H1 (cell line): ENCODE measurements around the gene UBN1. TPM values are rescaled to one million over a fixed set of nuclear protein-coding genes. Genes with fewer than 3 reads are reported as not detected.

Experiments
- CTCF ChIA-PET: fragments of 300-600 bp; sonication (Branson Sonifier 250); formaldehyde crosslinking; loops from one replicate; lab custom pipeline; 2021; ENCODE audit not compliant: partially characterized antibody; lab: Charles Lee
- POLR2A ChIA-PET: fragments of 300-600 bp; sonication (Branson Sonifier 250); formaldehyde crosslinking; loops from one replicate; lab custom pipeline; 2021; ENCODE audit warnings: inconsistent platforms; ENCODE audit not compliant: partially characterized antibody; lab: Charles Lee
- DNase-seq, 2 experiments: peaks; one replicate each; pipeline versions ENCODE4 v3.0.0 to v3.0.0-alpha.2; 2010 to 2022; ENCODE audit warnings: low spot score in 2 of 2, low read depth in 1 of 2, mixed read lengths in 1 of 2
- FAIRE-seq: peaks from 2 replicates; lab custom pipeline; 2011; peaks lifted over from hg19 to GRCh38; lab: Jason Lieb, UNC
- H2AFZ ChIP-seq: 2 replicates; pipeline ENCODE4 v1.8.1; 2012; ENCODE audit warnings: low read length, inconsistent platforms
- H2AK5ac ChIP-seq: 2 replicates; pipeline ENCODE4 v1.6.1; 2013; ENCODE audit warnings: low read depth, low read length
- H2BK120ac ChIP-seq: replicated peaks from 2 replicates; pipeline ENCODE3; 2013; ENCODE audit warnings: low read depth, low read length, inconsistent platforms
- H2BK12ac ChIP-seq: 2 replicates; pipeline ENCODE4 v1.6.1; 2013; ENCODE audit warnings: low read depth, low read length
- H2BK15ac ChIP-seq: 2 replicates; pipeline ENCODE4 v1.6.1; 2013; ENCODE audit warnings: low read length
- H2BK20ac ChIP-seq: 2 replicates; pipeline ENCODE4 v1.6.1; 2013; ENCODE audit warnings: low read length
- H2BK5ac ChIP-seq: 2 replicates; pipeline ENCODE4 v1.6.1; 2013; ENCODE audit warnings: low read depth, low read length
- H3K14ac ChIP-seq: 2 replicates; pipeline ENCODE4 v1.6.1; 2013; ENCODE audit warnings: inconsistent platforms; ENCODE audit not compliant: insufficient read length
- H3K18ac ChIP-seq: 2 replicates; pipeline ENCODE4 v1.6.1; 2013; ENCODE audit warnings: low read length; ENCODE audit errors: extremely low read depth
- H3K23ac ChIP-seq: 2 replicates; pipeline ENCODE4 v1.6.1; 2013; ENCODE audit warnings: inconsistent platforms; ENCODE audit not compliant: insufficient read length
- H3K23me2 ChIP-seq: 2 replicates; pipeline ENCODE4 v1.6.1; 2013; ENCODE audit warnings: low read depth, low read length
- H3K27ac ChIP-seq: 2 replicates; pipeline ENCODE4 v1.6.1; 2011; ENCODE audit warnings: low read depth, low read length, inconsistent platforms
- H3K27me3 ChIP-seq, 4 experiments: replicated peaks in 1 of 4; 1 replicate in 1 of 4; 2 replicates in 3 of 4; pipeline versions ENCODE4 v1.6.1 to v1.8.1; 2011 to 2013; ENCODE audit warnings: low read length in 3 of 4, mild to moderate bottlenecking in 3 of 4, inconsistent platforms in 2 of 4, mixed read lengths in 2 of 4, moderate library complexity in 1 of 4; ENCODE audit not compliant: control insufficient read depth in 3 of 4, insufficient read depth in 3 of 4; ENCODE audit errors: extremely low read depth in 1 of 4
- H3K36me3 ChIP-seq, 4 experiments: 2 replicates each; pipeline versions ENCODE4 v1.6.1 to v1.8.1; 2011 to 2013; ENCODE audit warnings: mild to moderate bottlenecking in 4 of 4, low read length in 3 of 4, moderate library complexity in 2 of 4, control low read depth in 1 of 4, inconsistent platforms in 1 of 4; ENCODE audit not compliant: insufficient read depth in 4 of 4, control insufficient read depth in 2 of 4
- H3K4ac ChIP-seq: replicated peaks from 2 replicates; pipeline ENCODE3; 2013; ENCODE audit warnings: low read length, low read depth, mixed read lengths, inconsistent platforms; ENCODE audit not compliant: insufficient read length
- H3K4me1 ChIP-seq, 4 experiments: replicated peaks in 1 of 4; 1 replicate in 1 of 4; 2 replicates in 3 of 4; pipeline versions ENCODE4 v1.6.1 to v1.8.1; 2011 to 2013; ENCODE audit warnings: low read length in 3 of 4, inconsistent platforms in 2 of 4, mixed read lengths in 1 of 4; ENCODE audit not compliant: insufficient read depth in 4 of 4, control insufficient read depth in 3 of 4
- H3K4me2 ChIP-seq, 2 experiments: 2 replicates each; pipeline versions ENCODE4 v1.6.1 to v1.8.1; 2011 to 2013; ENCODE audit warnings: low read depth in 2 of 2, low read length in 2 of 2, control low read depth in 1 of 2, inconsistent platforms in 1 of 2, mild to moderate bottlenecking in 1 of 2; ENCODE audit not compliant: insufficient read depth in 1 of 2
- H3K4me3 ChIP-seq, 4 experiments: fragments of 200-600, 300-600 bp in 1 of 4; sonication (generic), shearing (Covaris generic), sonication (Bioruptor Twin) in 1 of 4; 2 replicates each; pipeline versions ENCODE4 v1.5.1 to v1.8.1; 2011 to 2016; ENCODE audit warnings: low read length in 4 of 4, low read depth in 3 of 4, control low read depth in 2 of 4, inconsistent platforms in 2 of 4, mild to moderate bottlenecking in 2 of 4, mixed read lengths in 1 of 4, moderate library complexity in 1 of 4; ENCODE audit not compliant: insufficient read depth in 2 of 4; ENCODE audit errors: extremely low read depth in 1 of 4
- H3K56ac ChIP-seq: replicated peaks from 2 replicates; pipeline ENCODE3; 2013; ENCODE audit warnings: low read depth, mild to moderate bottlenecking, mixed read lengths, low read length, inconsistent platforms; ENCODE audit not compliant: insufficient read length
- H3K79me1 ChIP-seq: 2 replicates; pipeline ENCODE4 v1.6.1; 2013; ENCODE audit warnings: low read depth, low read length, control low read depth
- H3K79me2 ChIP-seq, 2 experiments: 2 replicates each; pipeline versions ENCODE4 v1.6.1 to v1.8.1; 2012 to 2013; ENCODE audit warnings: low read length in 2 of 2, mild to moderate bottlenecking in 2 of 2, inconsistent platforms in 1 of 2; ENCODE audit not compliant: insufficient read depth in 2 of 2, control insufficient read depth in 1 of 2
- H3K9ac ChIP-seq, 4 experiments: replicated peaks in 1 of 4; 1 replicate in 1 of 4; 2 replicates in 3 of 4; pipeline versions ENCODE4 v1.6.1 to v1.8.1; 2011 to 2013; ENCODE audit warnings: low read depth in 3 of 4, low read length in 3 of 4, control low read depth in 2 of 4, mild to moderate bottlenecking in 2 of 4, moderate library complexity in 2 of 4, inconsistent platforms in 1 of 4; ENCODE audit errors: extremely low read depth in 1 of 4
- H3K9me3 ChIP-seq, 2 experiments: 2 replicates each; pipeline versions ENCODE4 v1.6.1 to v1.8.1; 2012 to 2013; ENCODE audit warnings: mild to moderate bottlenecking in 2 of 2, moderate library complexity in 2 of 2, control low read depth in 1 of 2, inconsistent platforms in 1 of 2, low read depth in 1 of 2, low read length in 1 of 2, mixed read lengths in 1 of 2; ENCODE audit not compliant: insufficient read depth in 2 of 2
- H4K20me1 ChIP-seq, 2 experiments: replicated peaks in 1 of 2; 2 replicates each; pipeline versions ENCODE3 to v1.8.1; 2011 to 2013; ENCODE audit warnings: inconsistent platforms in 2 of 2, low read length in 2 of 2, mild to moderate bottlenecking in 1 of 2; ENCODE audit not compliant: insufficient read depth in 2 of 2, control insufficient read depth in 1 of 2
- H4K5ac ChIP-seq: 2 replicates; pipeline ENCODE4 v1.6.1; 2013; ENCODE audit warnings: low read length, low read depth, mixed read lengths, inconsistent platforms; ENCODE audit not compliant: insufficient read length
- H4K8ac ChIP-seq: 2 replicates; pipeline ENCODE4 v1.8.0; 2013; ENCODE audit warnings: mild to moderate bottlenecking, moderate library complexity, low read length, inconsistent platforms; ENCODE audit not compliant: insufficient read depth; ENCODE audit errors: extremely low read depth
- H4K91ac ChIP-seq: replicated peaks from 2 replicates; pipeline ENCODE3; 2013; ENCODE audit warnings: low read length, mixed read lengths, inconsistent platforms; ENCODE audit not compliant: insufficient read length
- BACH1 ChIP-seq: IDR thresholded peaks from 2 replicates; pipeline ENCODE4 v1.6.1; 2012; ENCODE audit warnings: low read length, improper control_type of control experiment
- POU5F1 ChIP-seq: IDR thresholded peaks from 2 replicates; pipeline ENCODE4 v1.6.1; 2011; ENCODE audit warnings: low read depth, mild to moderate bottlenecking, low read length, moderate library complexity
- SIN3A ChIP-seq, 2 experiments: IDR thresholded peaks in 1 of 2; conservative IDR thresholded peaks in 1 of 2; 2 replicates each; pipeline ENCODE4 v1.6.1; 2011 to 2012; ENCODE audit warnings: low read length in 2 of 2, improper control_type of control experiment in 1 of 2, low read depth in 1 of 2, mild to moderate bottlenecking in 1 of 2
- WGBS, 2 experiments: shearing (Covaris generic) in 1 of 2; methylation state at CpG; one replicate each; pipeline versions ENCODE4 v1.1.6 to v1.1.7; 2013 to 2015; ENCODE audit warnings: low lambda C conversion rate in 2 of 2, mixed read lengths in 2 of 2, inconsistent platforms in 1 of 2, low coverage in 1 of 2, missing lambda C conversion rate in 1 of 2; ENCODE audit not compliant: insufficient replicate concordance in 2 of 2, insufficient coverage in 1 of 2, insufficient read length in 1 of 2; ENCODE audit errors: extremely low coverage in 1 of 2, missing lambda C conversion rate in 1 of 2; 5-methylcytosine and 5-hydroxymethylcytosine counted together
- polyA plus RNA-seq, 7 experiments: library from polyadenylated mRNA; depleted of rRNA in 3 of 7; stranded (reverse) in 5 of 7; unstranded in 2 of 7; fragments of >200 nt in 5 of 7; fragments of 200-250 nt in 2 of 7; gene quantifications; 1 replicate in 5 of 7; 2 replicates in 1 of 7; 4 replicates in 1 of 7; pipeline versions ENCODE4 v1.2.1 to v1.2.3, GENCODE V29; 2011 to 2013; ENCODE audit warnings: missing spikeins in 2 of 7, mixed read lengths in 2 of 7
- total RNA-seq: library from RNA; stranded (reverse); fragmentation: NEBNext Ultra II Directional; extraction: Animal tissue kit (Norgen Biotek cat#: 25700); gene quantifications from 2 replicates; pipeline ENCODE4 v1.2.1, GENCODE V29; 2021

The UBN1 gene
- total and polyA plus RNA-seq, 2 of the 8 experiments (the other 6 are each of a cell fraction or from before 2014, with no cell fraction given) = 16.2 to 37.0 TPM

GRCh38 chr16:4910828-4911227, 63.5 kb downstream of the UBN1 start:
- Histone ChIP-seq H3K14ac (no peak overlapping the region), H3K4me2 (no peak overlapping the region), H2BK20ac (no peak overlapping the region), H2BK12ac (no peak overlapping the region), H4K5ac (no peak overlapping the region), H3K79me1 (no peaks in the 10 kb centered on the region), H3K36me3 (no peaks in the 10 kb centered on the region), H2AFZ (no peak overlapping the region), H2BK120ac (no peak overlapping the region), H2BK5ac (no peak overlapping the region), H3K27ac (no peak overlapping the region), H3K18ac (no peak overlapping the region), H3K4me3 (no peak overlapping the region), H3K79me2 (no peaks in the 10 kb centered on the region), H3K9me3 (no peaks in the 10 kb centered on the region), H2BK15ac (no peak overlapping the region), H4K91ac (no peak overlapping the region), H3K23me2 (no peaks in the 10 kb centered on the region; the same call in 1 of the 2 replicates), H3K56ac (no peak overlapping the region), H4K20me1 (no peaks in the 10 kb centered on the region), H4K8ac (no peak overlapping the region), H3K9ac (no peak overlapping the region), H3K23ac (no peak overlapping the region), H3K27me3 (no peaks in the 10 kb centered on the region), H2AK5ac (no peak overlapping the region), H3K4ac (no peak overlapping the region), H3K4me1 (peaks cover 0 to 3% (median 0%) of the 10 kb centered on the region in 4 experiments; a peak in 1 of 7 replicates)
- TF ChIP-seq SIN3A (conservative IDR thresholded peaks at IDR 0.05 in 1 of 2, IDR thresholded peaks at IDR 0.05 in 1 of 2; ENCODE audit: low read depth in 1 of 2, low read length in 2 of 2) (no peak), BACH1 (no peak), POU5F1 (no peak)
- CTCF ChIA-PET = interaction anchor here (1.6 kb wide), 1 partner anchor 17 kb away, joined by 5 read pairs; no protein-coding TSS in a partner anchor
- no peak for FAIRE-seq
- WGBS, 2 experiments = 87% methylated on average over 11 of the region's 12 CpGs; no CpG with 5 or more reads in 1 of the 2 experiments
- POLR2A ChIA-PET = interaction anchor here (0.9 to 1.1 kb wide), 3 partner anchors 9 to 32 kb away, joined by 3 to 4 read pairs (median 3); no protein-coding TSS in a partner anchor
- DNase-seq = no peak
